ENCODE results near the gene DHX15.
A peak's percentile ranks its signal among the peaks of the same experiment; 100 is the strongest.

Gene DHX15

GRCh38 chr4:24495388-24495787 is 89.0 kb downstream of the DHX15 start:
- TF ChIP-seq CREB1 (IDR thresholded peaks at IDR 0.05; ENCODE audit: low read depth) (no peak), TAF1 (IDR thresholded peaks at IDR 0.05; ENCODE audit: low read depth) (no peak), TCF12 (IDR thresholded peaks at IDR 0.05; ENCODE audit: low read depth) (no peak), YY1 (IDR thresholded peaks at IDR 0.05; ENCODE audit: low read depth) (no peak), TEAD4 (IDR thresholded peaks at IDR 0.05) (no peak), EP300 (IDR thresholded peaks at IDR 0.05; ENCODE audit: borderline replicate concordance) (no peak), USF1 (IDR thresholded peaks at IDR 0.05) (no peak), EGR1 (IDR thresholded peaks at IDR 0.05) (no peak), RAD21 (IDR thresholded peaks at IDR 0.05; ENCODE audit: low read depth) (no peak), MAX (IDR thresholded peaks at IDR 0.05) (no peak), CEBPB (IDR thresholded peaks at IDR 0.05) (no peak), REST (IDR thresholded peaks at IDR 0.05; ENCODE audit: low read depth) (no peak), NFIC (IDR thresholded peaks at IDR 0.05) (no peak), FOXM1 (IDR thresholded peaks at IDR 0.05; ENCODE audit: borderline replicate concordance, low read depth) (no peak)

- TF ChIP-seq ZBTB7A (IDR thresholded peaks at IDR 0.05; ENCODE audit: low read depth) (no peak), CREB1 (IDR thresholded peaks at IDR 0.05; ENCODE audit: low read depth) (no peak), RAD21 (IDR thresholded peaks at IDR 0.05; ENCODE audit: low read depth) (no peak), TEAD4 (IDR thresholded peaks at IDR 0.05) (no peak), FOXM1 (IDR thresholded peaks at IDR 0.05; ENCODE audit: borderline replicate concordance, low read depth) (no peak), NFIC (IDR thresholded peaks at IDR 0.05) (no peak), YY1 (IDR thresholded peaks at IDR 0.05; ENCODE audit: low read depth) (no peak), EP300 (IDR thresholded peaks at IDR 0.05; ENCODE audit: borderline replicate concordance) (no peak), MAX (IDR thresholded peaks at IDR 0.05) (no peak), CEBPB (IDR thresholded peaks at IDR 0.05) (no peak), TAF1 (IDR thresholded peaks at IDR 0.05; ENCODE audit: low read depth) (no peak), REST (IDR thresholded peaks at IDR 0.05; ENCODE audit: low read depth) (no peak), USF1 (IDR thresholded peaks at IDR 0.05) (no peak), EGR1 (IDR thresholded peaks at IDR 0.05) (no peak), TCF12 (IDR thresholded peaks at IDR 0.05; ENCODE audit: low read depth) (no peak)
Observed at GRCh38 chr4:24489870-24490269, 94.5 kb downstream of the DHX15 start.

GRCh38 chr4:24488399-24489164 is 95.8 kb downstream of the DHX15 start:
- peak; percentile 85 for TF ChIP-seq RAD21 (IDR thresholded peaks at IDR 0.05; ENCODE audit: low read depth)
- no peak for TF ChIP-seq USF1 (IDR thresholded peaks at IDR 0.05)

GRCh38 chr4:24482871-24483270 is 101.5 kb downstream of the DHX15 start:
- TF ChIP-seq RAD21 (IDR thresholded peaks at IDR 0.05; ENCODE audit: low read depth) = no peak
- no peak for TF ChIP-seq MAX (IDR thresholded peaks at IDR 0.05)
- no peak for TF ChIP-seq EP300 (IDR thresholded peaks at IDR 0.05; ENCODE audit: borderline replicate concordance)

GRCh38 chr4:24477919-24478318 is 106.4 kb downstream of the DHX15 start:
- TF ChIP-seq CEBPB (IDR thresholded peaks at IDR 0.05) (no peak), TEAD4 (IDR thresholded peaks at IDR 0.05) (no peak), RAD21 (IDR thresholded peaks at IDR 0.05; ENCODE audit: low read depth) (no peak), ZBTB7A (IDR thresholded peaks at IDR 0.05; ENCODE audit: low read depth) (no peak), EP300 (IDR thresholded peaks at IDR 0.05; ENCODE audit: borderline replicate concordance) (no peak), USF1 (IDR thresholded peaks at IDR 0.05) (no peak), CREB1 (IDR thresholded peaks at IDR 0.05; ENCODE audit: low read depth) (no peak), REST (IDR thresholded peaks at IDR 0.05; ENCODE audit: low read depth) (no peak), EGR1 (IDR thresholded peaks at IDR 0.05) (no peak), TCF12 (IDR thresholded peaks at IDR 0.05; ENCODE audit: low read depth) (no peak), YY1 (IDR thresholded peaks at IDR 0.05; ENCODE audit: low read depth) (no peak), FOXM1 (IDR thresholded peaks at IDR 0.05; ENCODE audit: borderline replicate concordance, low read depth) (no peak)
